Ovary (tissue), 9 donors: ENCODE results near the gene SAMD5. TPM values are rescaled to one million over a fixed set of nuclear protein-coding genes. Genes with fewer than 3 reads are reported as not detected.

Experiments used
- DNase-seq, 5 donors: peaks; one replicate each; pipeline ENCODE4 v3.0.0-alpha.2; 2019 to 2020
- H3K27ac ChIP-seq, 2 donors: fragments of 200-600 bp; one replicate each; pipeline versions ENCODE4 v1.5.1 to v1.8.0; 2019 to 2022
- H3K27me3 ChIP-seq: fragments of 200-600 bp; one replicate; pipeline ENCODE4 v1.8.0; 2022
- H3K36me3 ChIP-seq: fragments of 200-600 bp; sonication (generic); one replicate; pipeline ENCODE4 v1.5.1; 2019
- H3K4me1 ChIP-seq: one replicate; pipeline ENCODE4 v1.8.1; 2013; ENCODE audit warnings: mild to moderate bottlenecking, moderate library complexity; ENCODE audit not compliant: insufficient read depth
- H3K4me3 ChIP-seq: fragments of 200-600 bp; sonication (generic); one replicate; pipeline ENCODE4 v1.5.1; 2017
- H3K9me3 ChIP-seq, 2 donors: fragments of 200-600 bp in 1 of 2; sonication (generic) in 1 of 2; one replicate each; pipeline versions ENCODE4 v1.5.1 to v1.8.1; 2013 to 2019; ENCODE audit warnings: mild to moderate bottlenecking in 1 of 2, moderate library complexity in 1 of 2
- CTCF ChIP-seq, 3 donors: fragments of 450-650 bp in 2 of 3; fragments of 200-600 bp in 1 of 3; IDR thresholded peaks; one replicate each; pipeline versions ENCODE4 v1.5.1 to v1.8.0; 2016 to 2022; ENCODE audit warnings: antibody characterized with exemption in 3 of 3, mild to moderate bottlenecking in 1 of 3
- EP300 ChIP-seq: sonication (generic); formaldehyde crosslinking; IDR thresholded peaks from one replicate; pipeline ENCODE4 v1.6.1; 2017; ENCODE audit warnings: antibody characterized with exemption
- POLR2A ChIP-seq: fragments of 450-650 bp; IDR thresholded peaks from one replicate; pipeline ENCODE4 v1.6.1; 2017; ENCODE audit warnings: antibody characterized with exemption, mild to moderate bottlenecking, moderate library complexity
- WGBS, 3 donors: extraction: QIAGEN DNeasy Blood & Tissue Kit in 1 of 3; methylation state at CpG; one replicate each; pipeline versions ENCODE4 v1.1.5 to v1.1.7; 2013 to 2017; 5-methylcytosine and 5-hydroxymethylcytosine counted together
- intact Hi-C, 4 donors: fragments of 100-400 bp; cut with DNase I; formaldehyde crosslinking; loops; one replicate each; pipeline versions ENCODE4 v1.11.0 to v1.15.1; 2022 to 2023
- polyA plus RNA-seq, 2 donors: library from polyadenylated mRNA; stranded (reverse); fragments of 200-250 nt in 1 of 2; fragments of 350-450 nt in 1 of 2; fragmentation: Illumina TruSeq in 1 of 2; extraction: RNeasy Lipid Tissue Mini Kit (QIAGEN cat#74804) in 1 of 2; gene quantifications; one replicate each; pipeline ENCODE4 v1.2.3, GENCODE V29; 2013 to 2014
- total RNA-seq, 7 donors: library from RNA; depleted of rRNA in 2 of 7; stranded (reverse); fragments of >200 nt in 2 of 7; fragmentation: NEBNext Ultra II Directional in 3 of 7; extraction: Animal tissue kit (Norgen Biotek cat#: 25700) in 3 of 7; gene quantifications; one replicate each; pipeline versions ENCODE4 v1.1.0 to v1.2.4, GENCODE V29; 2016 to 2023
- donor health status: DM: no; HTN: no; CAD: no; lungs with moderate emphysema.
- donor health status: DM: no; HTN: no; CAD: no.
- donor health status: Bipolar disorder and iron deficiency.
- donor health status: DM: yes; HTN: yes; CAD: no.
- donor health status: DM: no; HTN: no; CAD: no.
- donor health status: DM: yes; HTN: yes; CAD: no.

SAMD5 gene
- total and polyA plus RNA-seq, 9 donors: 0.13 to 3.9 (median 1.6) TPM

DNA sequence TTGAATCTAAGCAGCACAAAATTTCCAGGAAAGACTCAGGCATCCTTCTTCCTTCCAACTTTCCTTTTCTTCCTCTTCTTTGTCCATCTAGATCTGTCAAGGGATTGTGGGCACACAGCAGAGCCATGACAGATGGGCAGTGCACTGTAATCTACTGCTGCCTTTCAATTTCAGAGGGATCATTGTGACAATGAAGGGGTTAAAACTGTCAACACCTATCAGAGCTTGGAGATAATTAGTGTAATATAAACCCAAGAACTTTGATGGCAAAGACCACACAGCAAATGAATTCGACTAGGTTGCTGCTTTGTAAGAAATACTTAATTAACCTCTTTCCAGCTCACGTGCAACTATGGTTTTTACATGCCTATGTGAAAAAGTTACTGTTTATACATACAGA lies 55.0 kb downstream of the SAMD5 start:
- intact Hi-C loops: no loop called here
- no peak for TF ChIP-seq CTCF (IDR thresholded peaks at IDR 0.05)
- TF ChIP-seq POLR2A: no peak
- TF ChIP-seq EP300: no peak
- Histone ChIP-seq H3K9me3 (no peaks in the 10 kb centered on the region), H3K4me3 (no peak overlapping the region), H3K4me1 (peaks cover 2% of the 10 kb centered on the region), H3K27me3 (no peaks in the 10 kb centered on the region), H3K36me3 (no peaks in the 10 kb centered on the region), H3K27ac (no peak overlapping the region)
- no peak for DNase-seq
- WGBS, 3 donors: 77 to 85% (median 79%) methylated on average over 2 of the region's 2 CpGs

DNA sequence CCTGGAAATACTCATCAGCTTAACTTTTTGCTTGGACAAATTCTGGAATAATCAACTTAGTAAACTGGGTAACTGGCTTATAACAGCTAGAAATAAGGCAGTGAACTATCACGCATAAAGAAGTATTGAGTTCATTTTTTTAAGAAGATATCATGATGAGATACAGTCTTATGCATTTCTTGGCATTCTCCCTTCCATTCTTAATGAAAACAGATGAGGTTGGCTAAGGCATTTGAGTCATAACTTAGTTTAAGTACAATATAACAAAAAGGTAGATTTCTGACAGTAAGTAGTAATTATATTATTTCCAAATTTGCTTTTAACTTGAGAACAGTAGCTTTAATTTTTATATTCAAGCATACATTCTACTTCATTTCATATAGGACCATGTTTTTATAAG lies 56.1 kb downstream of the SAMD5 start:
- no peaks in the 10 kb centered on the region for H3K9me3 ChIP-seq
- intact Hi-C loops: no loop called here
- no peak for TF ChIP-seq POLR2A
- H3K27ac ChIP-seq: no peak overlapping the region
- WGBS, 3 donors: 36 to 93% (median 51%) methylated on average over 1 of the region's 1 CpG
- H3K27me3 ChIP-seq: no peaks in the 10 kb centered on the region
- no peaks in the 10 kb centered on the region for H3K36me3 ChIP-seq
- H3K4me1 ChIP-seq: no peaks in the 10 kb centered on the region
- H3K4me3 ChIP-seq: no peak overlapping the region
- DNase-seq: no peak

- Histone ChIP-seq H3K4me1 (no peaks in the 10 kb centered on the region), H3K27ac (no peak overlapping the region), H3K4me3 (no peak overlapping the region), H3K27me3 (no peaks in the 10 kb centered on the region), H3K36me3 (no peaks in the 10 kb centered on the region), H3K9me3 (no peaks in the 10 kb centered on the region)
- no peak for DNase-seq
- WGBS, 3 donors: 38 to 57% (median 54%) methylated on average over 3 of the region's 3 CpGs
- intact Hi-C loops: no loop called here
- TF ChIP-seq EP300 (no peak), POLR2A (no peak), CTCF (IDR thresholded peaks at IDR 0.05) (no peak)
Observed at GRCh38 chr6:147566244-147566898, 57.9 kb downstream of the SAMD5 start.

- Histone ChIP-seq H3K27me3 (no peaks in the 10 kb centered on the region), H3K4me3 (no peak overlapping the region), H3K4me1 (no peaks in the 10 kb centered on the region), H3K27ac (no peak overlapping the region), H3K9me3 (no peaks in the 10 kb centered on the region), H3K36me3 (no peaks in the 10 kb centered on the region)
- no peak for TF ChIP-seq EP300
- no peak for TF ChIP-seq POLR2A
- TF ChIP-seq CTCF (IDR thresholded peaks at IDR 0.05): no peak
- intact Hi-C loops: no loop called here
- WGBS, 3 donors: 65 to 71% (median 66%) methylated on average over 3 of the region's 3 CpGs
- DNase-seq: no peak
Observed at GRCh38 chr6:147567141-147567805, 58.8 kb downstream of the SAMD5 start.

- TF ChIP-seq EP300 (no peak), CTCF (IDR thresholded peaks at IDR 0.05) (no peak), POLR2A (no peak)
- H3K27ac ChIP-seq: no peak overlapping the region
- no peaks in the 10 kb centered on the region for H3K4me1 ChIP-seq
- intact Hi-C loops: no loop called here
- no peaks in the 10 kb centered on the region for H3K27me3 ChIP-seq
- DNase-seq: no peak
- WGBS, 3 donors: 93 to 95% (median 95%) methylated on average over 7 of the region's 7 CpGs
- H3K9me3 ChIP-seq: no peaks in the 10 kb centered on the region
- no peak overlapping the region for H3K4me3 ChIP-seq
- no peaks in the 10 kb centered on the region for H3K36me3 ChIP-seq
Observed at GRCh38 chr6:147569788-147570187, 61.3 kb downstream of the SAMD5 start.
